Activated CD4-positive, alpha-beta T cell treated with anti-CD3 and anti-CD28 coated beads for 36 hours (primary cell): ENCODE data around the gene RNF186. TPM values are rescaled to one million over a fixed set of nuclear protein-coding genes. Genes with fewer than 3 reads are reported as not detected.
"Not testable (repeated sequence)": the region's sequence is repeated elsewhere in the genome, so short reads cannot be mapped to it uniquely, and the experiment has no call there.

Experiments
- ATAC-seq: fragments of 200-7000 bp; cut with Tn5 transposase; one replicate; pipeline ENCODE4 v1.10.0; 2021; ENCODE audit warnings: mild to moderate bottlenecking, moderate library complexity
- CTCF ChIA-PET: fragments of 350-600 bp; sonication (Branson Sonifier 250); formaldehyde crosslinking; loops from one replicate; lab custom pipeline; 2021; ENCODE audit warnings: antibody characterized with exemption; lab: Charles Lee
- POLR2A ChIA-PET: fragments of 350-600 bp; sonication (Branson Sonifier 250); formaldehyde crosslinking; loops from one replicate; lab custom pipeline; 2021; ENCODE audit warnings: antibody characterized with exemption, inconsistent platforms; lab: Charles Lee
- DNase-seq: peaks from one replicate; pipeline ENCODE4 v3.0.0-alpha.2; 2020
- H3K27ac Mint-ChIP-seq: one replicate; pipeline ENCODE4 v1.8.0; 2021; ENCODE audit warnings: mixed read lengths
- H3K27me3 Mint-ChIP-seq: one replicate; pipeline ENCODE4 v1.8.0; 2021; ENCODE audit warnings: mixed read lengths
- H3K36me3 Mint-ChIP-seq: one replicate; pipeline ENCODE4 v1.8.0; 2021; ENCODE audit warnings: low read depth, mixed read lengths
- H3K4me1 Mint-ChIP-seq: one replicate; pipeline ENCODE4 v1.8.0; 2021; ENCODE audit warnings: mixed read lengths
- H3K4me3 Mint-ChIP-seq: one replicate; pipeline ENCODE4 v1.8.0; 2021; ENCODE audit warnings: mild to moderate bottlenecking, moderate library complexity, mixed read lengths
- H3K9me3 Mint-ChIP-seq: one replicate; pipeline ENCODE4 v1.8.0; 2021; ENCODE audit warnings: low read depth, mixed read lengths
- intact Hi-C, 2 experiments: fragments of 100-400 bp; cut with DNase I in 1 of 2; cut with micrococcal nuclease in 1 of 2; formaldehyde crosslinking; loops; one replicate each; pipeline versions ENCODE4 v1.14.2 to v1.15.1; 2022 to 2024; cut with DNase I, micrococcal nuclease
- total RNA-seq, 2 experiments: library from RNA; stranded (reverse); gene quantifications; one replicate each; pipeline ENCODE4 v1.2.3, GENCODE V29; 2021

Gene RNF186
- total RNA-seq, 2 experiments from 2014 or later = not detected

- peaks cover 24% of the 10 kb centered on the region for H3K4me1 Mint-ChIP-seq
- H3K27ac Mint-ChIP-seq = no peak overlapping the region
- H3K9me3 Mint-ChIP-seq = no peaks in the 10 kb centered on the region
- ATAC-seq (no peak), DNase-seq (no peak)
- H3K27me3 Mint-ChIP-seq = no peaks in the 10 kb centered on the region
- H3K36me3 Mint-ChIP-seq = peaks cover 31% of the 10 kb centered on the region
- ChIA-PET POLR2A (no interaction called here), CTCF (no interaction called here)
- no peak overlapping the region for H3K4me3 Mint-ChIP-seq
- intact Hi-C loops = no loop called here
Observed at GRCh38 chr1:19792237-19793002, 22.7 kb downstream of the RNF186 start.

- intact Hi-C loops, ATAC-seq, H3K27me3 Mint-ChIP-seq, H3K4me3 Mint-ChIP-seq, POLR2A ChIA-PET, H3K9me3 Mint-ChIP-seq, H3K27ac Mint-ChIP-seq, DNase-seq, CTCF ChIA-PET: not testable (repeated sequence)
- Mint-ChIP-seq H3K4me1 (peaks cover 22% of the 10 kb centered on the region), H3K36me3 (peaks cover 28% of the 10 kb centered on the region)
Observed at GRCh38 chr1:19790061-19790975, 24.8 kb downstream of the RNF186 start.

DNA sequence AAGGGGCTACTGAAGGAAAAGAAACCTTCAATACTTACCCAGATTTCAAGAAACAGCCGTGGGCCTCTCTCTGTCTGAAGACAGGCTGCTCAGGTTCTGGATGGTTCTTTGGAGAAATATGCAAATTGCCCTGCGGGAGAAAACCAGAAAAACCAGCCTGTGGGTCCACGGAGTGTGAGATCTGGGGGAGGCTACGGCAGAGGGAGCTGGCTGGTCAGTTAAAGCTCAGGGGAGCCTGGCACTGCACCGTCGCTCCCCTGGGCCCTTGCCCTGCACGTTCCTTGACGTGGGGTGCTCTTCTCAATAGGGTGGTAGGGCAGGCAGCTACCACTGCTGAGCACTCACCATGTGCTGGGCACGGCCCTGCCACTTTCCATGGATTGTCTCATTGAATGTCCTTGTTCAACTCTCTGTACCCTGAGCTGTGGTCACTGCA is 28.1 kb downstream of the RNF186 start:
- no peak overlapping the region for H3K4me3 Mint-ChIP-seq
- ChIA-PET CTCF (no interaction called here), POLR2A (no interaction called here)
- intact Hi-C loops = no loop called here
- no peaks in the 10 kb centered on the region for H3K27me3 Mint-ChIP-seq
- peaks cover 11% of the 10 kb centered on the region for H3K4me1 Mint-ChIP-seq
- no peak for DNase-seq
- no peak for ATAC-seq
- H3K36me3 Mint-ChIP-seq = peaks cover 22% of the 10 kb centered on the region
- no peaks in the 10 kb centered on the region for H3K9me3 Mint-ChIP-seq
- no peak overlapping the region for H3K27ac Mint-ChIP-seq

DNA sequence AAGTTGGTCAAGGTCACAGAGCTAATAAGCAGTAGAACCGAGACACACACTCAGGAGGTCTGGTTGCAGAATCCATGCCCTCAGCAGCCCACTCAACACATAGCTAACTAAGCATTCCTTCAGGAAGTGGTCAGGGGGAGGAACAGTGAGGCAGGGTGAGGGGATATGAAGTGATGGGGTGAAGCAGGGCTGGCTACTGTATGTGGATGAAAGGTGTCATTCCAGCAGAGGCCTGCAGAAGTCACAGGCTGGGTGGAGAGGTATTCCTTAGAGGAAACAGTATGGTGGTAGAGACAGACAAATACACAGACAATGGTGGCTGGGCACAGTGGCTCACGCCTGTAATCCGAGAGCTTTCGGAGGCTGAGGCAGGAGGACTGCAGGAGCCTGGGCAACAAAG is 29.4 kb downstream of the RNF186 start:
- no peaks in the 10 kb centered on the region for H3K9me3 Mint-ChIP-seq
- no peak overlapping the region for H3K27ac Mint-ChIP-seq
- intact Hi-C loops = no loop called here
- CTCF ChIA-PET = interaction anchor here (0.6 kb wide), 1 partner anchor 695 kb away, joined by 3 read pairs; no protein-coding TSS in a partner anchor
- POLR2A ChIA-PET = no interaction called here
- H3K4me3 Mint-ChIP-seq = no peak overlapping the region
- peaks cover 8% of the 10 kb centered on the region for H3K4me1 Mint-ChIP-seq
- DNase-seq (no peak), ATAC-seq (no peak)
- peaks cover 21% of the 10 kb centered on the region for H3K36me3 Mint-ChIP-seq
- no peaks in the 10 kb centered on the region for H3K27me3 Mint-ChIP-seq

GRCh38 chr1:19780267-19780877 is 34.7 kb downstream of the RNF186 start:
- intact Hi-C loops = no loop called here
- DNase-seq (no peak), ATAC-seq (no peak)
- no peak overlapping the region for H3K4me3 Mint-ChIP-seq
- H3K27ac Mint-ChIP-seq = no peak overlapping the region
- H3K4me1 Mint-ChIP-seq = no peaks in the 10 kb centered on the region
- CTCF ChIA-PET = no interaction called here
- peaks cover 36% of the 10 kb centered on the region for H3K36me3 Mint-ChIP-seq
- POLR2A ChIA-PET = no interaction called here
- H3K27me3 Mint-ChIP-seq = no peaks in the 10 kb centered on the region
- no peaks in the 10 kb centered on the region for H3K9me3 Mint-ChIP-seq

- CTCF ChIA-PET = interaction anchor here (0.6 to 0.9 kb wide), 3 partner anchors 18 to 36 kb away, joined by 3 to 4 read pairs (median 3); no protein-coding TSS in a partner anchor
Observed at GRCh38 chr1:19776933-19777332, 38.1 kb downstream of the RNF186 start.

GRCh38 chr1:19776287-19776686 is 38.8 kb downstream of the RNF186 start:
- no peaks in the 10 kb centered on the region for H3K27me3 Mint-ChIP-seq
- H3K4me1 Mint-ChIP-seq = no peaks in the 10 kb centered on the region
- H3K27ac Mint-ChIP-seq = no peak overlapping the region
- DNase-seq (no peak), ATAC-seq (no peak)
- H3K4me3 Mint-ChIP-seq = no peak overlapping the region
- intact Hi-C loops = no loop called here
- CTCF ChIA-PET = no interaction called here
- peaks cover 26% of the 10 kb centered on the region for H3K36me3 Mint-ChIP-seq
- no peaks in the 10 kb centered on the region for H3K9me3 Mint-ChIP-seq
- POLR2A ChIA-PET = no interaction called here

More at GRCh38 chr1:19776933-19777332, 38.1 kb downstream of the RNF186 start:
- no peaks in the 10 kb centered on the region for H3K27me3 Mint-ChIP-seq
- ATAC-seq = no peak
- POLR2A ChIA-PET = no interaction called here
- no peak overlapping the region for H3K4me3 Mint-ChIP-seq
- no peak overlapping the region for H3K27ac Mint-ChIP-seq
- no peak for DNase-seq
- H3K4me1 Mint-ChIP-seq = no peaks in the 10 kb centered on the region
- H3K9me3 Mint-ChIP-seq = no peaks in the 10 kb centered on the region
- intact Hi-C loops = no loop called here
- peaks cover 28% of the 10 kb centered on the region for H3K36me3 Mint-ChIP-seq

DNA sequence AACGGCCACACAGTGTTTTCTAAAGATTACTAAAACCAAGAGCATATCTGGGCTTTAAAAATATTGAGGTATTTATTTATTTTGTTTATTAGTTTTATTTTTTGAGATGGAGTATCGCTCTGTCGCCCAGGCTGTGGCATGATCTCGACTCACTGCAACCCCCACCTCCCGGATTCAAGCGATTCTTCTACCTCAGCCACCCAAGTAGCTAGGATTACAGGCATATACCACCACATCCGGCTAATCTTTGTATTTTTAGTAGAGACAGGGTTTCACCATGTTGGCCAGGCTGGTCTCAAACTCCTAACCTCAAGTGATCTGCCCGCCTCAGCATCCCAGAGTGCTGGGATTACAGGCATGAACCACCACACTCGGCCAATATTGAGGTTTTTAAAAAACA is 39.3 kb downstream of the RNF186 start:
- Mint-ChIP-seq H3K36me3 (peaks cover 30% of the 10 kb centered on the region), H3K9me3 (no peaks in the 10 kb centered on the region), H3K4me1 (no peaks in the 10 kb centered on the region), H3K4me3 (no peak overlapping the region), H3K27me3 (no peaks in the 10 kb centered on the region), H3K27ac (no peak overlapping the region)
- intact Hi-C loops = no loop called here
- ATAC-seq (no peak), DNase-seq (no peak)
- POLR2A ChIA-PET = no interaction called here
- CTCF ChIA-PET = no interaction called here

DNA sequence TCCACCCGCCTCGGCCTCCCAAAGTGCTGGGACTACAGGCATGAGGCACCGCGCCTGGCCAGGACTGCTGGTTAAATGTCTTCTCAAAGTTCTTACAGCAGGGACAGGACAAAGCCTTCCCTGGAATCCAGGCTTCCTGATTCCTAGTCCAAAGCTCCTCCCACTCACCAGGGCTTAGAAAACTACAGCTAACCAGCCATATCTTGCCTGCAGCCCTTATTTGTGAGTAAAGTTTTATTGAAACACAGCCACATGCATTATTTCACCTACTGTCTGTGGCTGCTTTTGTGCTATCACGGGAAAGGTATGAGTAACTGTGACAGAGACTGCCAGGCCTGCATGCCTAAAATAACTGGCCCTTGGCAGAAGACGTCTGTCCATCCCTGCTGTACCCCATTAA is 39.8 kb downstream of the RNF186 start:
- H3K27me3 Mint-ChIP-seq = no peaks in the 10 kb centered on the region
- H3K9me3 Mint-ChIP-seq = no peaks in the 10 kb centered on the region
- CTCF ChIA-PET = no interaction called here
- intact Hi-C loops = no loop called here
- H3K4me1 Mint-ChIP-seq = no peaks in the 10 kb centered on the region
- peaks cover 30% of the 10 kb centered on the region for H3K36me3 Mint-ChIP-seq
- POLR2A ChIA-PET = no interaction called here
- no peak overlapping the region for H3K27ac Mint-ChIP-seq
- no peak for ATAC-seq
- no peak for DNase-seq
- H3K4me3 Mint-ChIP-seq = no peak overlapping the region

- intact Hi-C loops = no loop called here
- DNase-seq (no peak), ATAC-seq (no peak)
- no peaks in the 10 kb centered on the region for H3K9me3 Mint-ChIP-seq
- no peaks in the 10 kb centered on the region for H3K4me1 Mint-ChIP-seq
- POLR2A ChIA-PET = no interaction called here
- no peaks in the 10 kb centered on the region for H3K27me3 Mint-ChIP-seq
- H3K36me3 Mint-ChIP-seq = peaks cover 21% of the 10 kb centered on the region
- H3K4me3 Mint-ChIP-seq = no peak overlapping the region
- CTCF ChIA-PET = interaction anchor here (0.6 to 1.1 kb wide), 3 partner anchors 36 to 112 kb away, joined by 3 read pairs; no protein-coding TSS in a partner anchor
- H3K27ac Mint-ChIP-seq = no peak overlapping the region
Observed at GRCh38 chr1:19774180-19774785, 40.8 kb downstream of the RNF186 start.

- ChIA-PET POLR2A (interaction anchor here (0.7 kb wide), 1 partner anchor 12 kb away, joined by 4 read pairs; no protein-coding TSS in a partner anchor), CTCF (interaction anchor here (0.5 to 1.1 kb wide), 2 partner anchors 103 to 111 kb away, joined by 3 read pairs; no protein-coding TSS in a partner anchor)
- H3K9me3 Mint-ChIP-seq = no peaks in the 10 kb centered on the region
- intact Hi-C loops = no loop called here
- H3K27me3 Mint-ChIP-seq = no peaks in the 10 kb centered on the region
- no peak overlapping the region for H3K4me3 Mint-ChIP-seq
- no peak for DNase-seq
- H3K4me1 Mint-ChIP-seq = no peaks in the 10 kb centered on the region
- H3K27ac Mint-ChIP-seq = no peak overlapping the region
- peaks cover 13% of the 10 kb centered on the region for H3K36me3 Mint-ChIP-seq
- no peak for ATAC-seq
Observed at GRCh38 chr1:19773485-19773884, 41.6 kb downstream of the RNF186 start.
